Measurements from ENCODE around the gene MT2A. TPM values are rescaled to one million over a fixed set of nuclear protein-coding genes. Genes with fewer than 3 reads are reported as not detected.

Gene MT2A
- total and polyA plus RNA-seq, 2 of the 13 experiments (the other 11 are each of a cell fraction or from before 2014, with no cell fraction given): 135 to 371 TPM

GRCh38 chr16:56657555-56658326 is 49.4 kb downstream of the MT2A start, which contains the start of gene MT1F (continued):
- TF ChIP-seq ZBTB26 (CRISPR knock-in tag; IDR thresholded peaks at IDR 0.05; ENCODE audit: borderline replicate concordance): 0 out of 2 replicates have a peak, but pooled peaks have one; percentile 24
- no peak for TF ChIP-seq CC2D1A (CRISPR knock-in tag; IDR thresholded peaks at IDR 0.05)
- peak; percentile 42; the same call in 1 of the 2 replicates for TF ChIP-seq ZMYM3 (CRISPR knock-in tag; IDR thresholded peaks at IDR 0.05)
- no peak for TF ChIP-seq GPBP1L1 (CRISPR knock-in tag; IDR thresholded peaks at IDR 0.05)
- no peak for TF ChIP-seq THAP9 (CRISPR knock-in tag; IDR thresholded peaks at IDR 0.05; ENCODE audit: borderline replicate concordance)
- TF ChIP-seq PHF8 (CRISPR knock-in tag; IDR thresholded peaks at IDR 0.05): peak; percentile 48; the same call in 1 of the 2 replicates
- no peak for TF ChIP-seq ZNF382 (CRISPR knock-in tag; IDR thresholded peaks at IDR 0.05; ENCODE audit: borderline replicate concordance)
- 0 out of 2 replicates have a peak, but pooled peaks have one; percentile 74 for TF ChIP-seq AKAP8 (CRISPR knock-in tag; IDR thresholded peaks at IDR 0.05)
- peak; percentile 15; the same call in 1 of the 2 replicates for TF ChIP-seq ATF2 (CRISPR knock-in tag; IDR thresholded peaks at IDR 0.05)
- no peak for TF ChIP-seq ZMAT5 (CRISPR knock-in tag; IDR thresholded peaks at IDR 0.05; ENCODE audit: borderline replicate concordance, low read depth)
- peak; percentile 48 for TF ChIP-seq BCL6 (CRISPR knock-in tag; IDR thresholded peaks at IDR 0.05)
- no peak for TF ChIP-seq ZNF556 (CRISPR knock-in tag; IDR thresholded peaks at IDR 0.05; ENCODE audit: borderline replicate concordance)
- TF ChIP-seq E2F2 (CRISPR knock-in tag; IDR thresholded peaks at IDR 0.05; ENCODE audit: borderline replicate concordance): peak; percentile 34; the same call in 1 of the 2 replicates
- TF ChIP-seq FOXM1 (CRISPR knock-in tag; IDR thresholded peaks at IDR 0.05): no peak
- TF ChIP-seq SPEN (CRISPR knock-in tag; IDR thresholded peaks at IDR 0.05; ENCODE audit: low read depth): peak; percentile 66; the same call in 1 of the 2 replicates
- TF ChIP-seq TOE1 (CRISPR knock-in tag; IDR thresholded peaks at IDR 0.05): no peak
- TF ChIP-seq NCOA1 (CRISPR knock-in tag; IDR thresholded peaks at IDR 0.05): peak; percentile 58
